GM19193 (cell line): ENCODE data around the gene EML5.

ENCODE experiments used
- POLR2A ChIP-seq: IDR thresholded peaks from 4 replicates; pipeline ENCODE4 v1.6.1; 2011; ENCODE audit not compliant: insufficient read depth, insufficient read length; ENCODE audit errors: extremely low read depth

The EML5 gene

DNA sequence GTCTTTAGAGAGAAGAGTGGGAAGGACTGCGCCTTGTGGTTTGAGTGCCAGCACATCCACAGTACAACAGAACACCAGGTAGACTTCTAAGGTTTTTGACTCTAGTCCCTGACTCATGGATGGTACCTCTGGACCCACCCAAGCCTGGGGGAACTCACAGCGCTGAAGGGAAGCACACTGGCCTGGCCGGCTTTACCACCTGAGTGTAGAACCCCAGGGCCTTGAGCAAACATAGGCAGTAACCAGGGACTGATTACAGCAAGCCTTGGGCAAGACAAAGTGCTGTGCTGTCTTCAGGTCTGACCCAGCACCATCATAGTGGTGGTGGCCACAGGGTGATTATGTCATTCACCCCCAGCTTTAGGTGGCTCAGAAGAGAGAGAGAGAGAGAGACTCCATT is 17.2 kb downstream of the EML5 start:
- TF ChIP-seq POLR2A, result no peak

- no peak for TF ChIP-seq POLR2A
Observed at GRCh38 chr14:88770736-88771135, 22.0 kb downstream of the EML5 start.

DNA sequence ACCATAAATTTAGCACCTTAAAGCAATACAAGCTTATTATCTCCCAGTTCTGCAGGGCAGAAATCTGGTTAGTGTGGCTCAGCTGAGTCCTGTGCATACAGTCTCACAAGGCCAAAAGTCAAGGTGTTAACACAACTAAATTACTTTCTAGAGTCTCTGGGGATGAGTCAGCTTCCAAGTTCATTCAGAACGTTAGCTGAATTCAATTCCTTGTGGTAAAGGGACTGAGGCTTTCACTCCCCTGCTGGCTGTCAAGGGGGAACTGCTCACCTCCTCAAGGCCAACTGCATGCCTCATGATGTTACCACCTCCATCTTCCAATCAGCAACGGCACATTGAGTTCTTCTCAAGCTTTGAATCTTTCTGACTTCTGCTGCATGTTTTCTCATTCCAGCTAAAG is 27.6 kb downstream of the EML5 start:
- TF ChIP-seq POLR2A, result no peak

- no peak for TF ChIP-seq POLR2A
Observed at GRCh38 chr14:88753873-88754272, 38.9 kb downstream of the EML5 start.

GRCh38 chr14:88750945-88751344 is 41.8 kb downstream of the EML5 start:
- TF ChIP-seq POLR2A, result no peak

DNA sequence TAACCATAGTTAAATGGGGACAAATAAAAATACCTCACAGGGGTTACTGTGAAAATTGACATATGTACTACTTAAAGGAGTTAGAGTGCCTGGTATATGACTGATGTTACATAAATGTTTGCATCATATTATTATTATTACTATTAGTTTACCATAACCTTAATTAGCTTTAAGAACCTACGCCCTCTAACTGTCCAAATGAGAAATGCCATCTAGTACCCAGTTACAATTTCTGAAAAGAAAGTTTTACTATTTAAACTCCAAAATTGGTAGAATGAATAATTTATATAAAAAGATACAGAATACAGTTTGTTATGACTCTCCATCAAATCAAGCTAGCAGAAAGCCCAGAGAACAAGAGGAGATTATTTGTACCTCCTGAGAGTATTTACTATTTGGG is 42.3 kb downstream of the EML5 start:
- no peak for TF ChIP-seq POLR2A

DNA sequence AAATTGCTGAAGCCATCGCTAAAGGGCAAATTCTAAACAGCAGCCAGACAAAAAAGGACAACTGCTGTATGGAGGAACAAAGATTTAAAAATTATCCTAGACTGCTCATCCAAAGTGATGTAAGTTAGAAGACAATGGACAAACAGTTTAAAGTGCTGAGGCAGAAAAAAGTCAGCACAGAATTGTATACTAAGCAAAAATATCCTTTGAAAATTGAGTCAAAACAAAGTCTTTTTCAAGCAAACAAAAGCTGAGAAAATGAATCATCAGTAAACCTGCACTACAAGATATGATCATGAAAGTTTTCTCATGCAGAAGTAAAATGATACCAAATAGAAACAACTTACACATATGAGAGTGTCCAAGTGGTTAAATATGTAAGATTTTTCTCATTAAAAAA is 43.6 kb downstream of the EML5 start:
- TF ChIP-seq POLR2A, result no peak

GRCh38 chr14:88748288-88748687 is 44.5 kb downstream of the EML5 start:
- no peak for TF ChIP-seq POLR2A

GRCh38 chr14:88746052-88746451 is 46.7 kb downstream of the EML5 start:
- TF ChIP-seq POLR2A, result no peak

GRCh38 chr14:88737245-88737644 is 55.5 kb downstream of the EML5 start:
- no peak for TF ChIP-seq POLR2A

- TF ChIP-seq POLR2A, result no peak
Observed at GRCh38 chr14:88733121-88733520, 59.6 kb downstream of the EML5 start.

GRCh38 chr14:88729159-88729558 is 63.6 kb downstream of the EML5 start:
- TF ChIP-seq POLR2A, result no peak

DNA sequence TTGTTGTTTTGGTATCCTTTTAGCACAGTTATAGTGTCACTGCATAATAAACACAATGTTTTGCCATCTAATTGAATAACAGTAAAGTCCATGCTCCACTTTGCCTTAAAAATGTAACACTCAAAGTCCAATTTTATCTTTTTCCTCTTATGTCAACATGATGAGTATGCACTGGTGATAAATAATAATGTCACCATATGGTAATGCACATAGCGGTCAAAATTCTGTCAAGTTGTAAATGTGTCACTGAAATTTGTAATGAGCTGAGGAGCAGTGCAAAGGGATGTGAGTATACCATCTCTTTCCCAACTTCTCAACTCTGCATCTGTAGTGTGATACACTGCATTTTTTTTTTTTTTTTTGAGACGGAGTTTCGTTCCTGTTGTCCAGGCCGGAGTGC is 65.7 kb downstream of the EML5 start:
- TF ChIP-seq POLR2A, result no peak

GRCh38 chr14:88710709-88711108 is 82.0 kb downstream of the EML5 start:
- TF ChIP-seq POLR2A, result no peak

DNA sequence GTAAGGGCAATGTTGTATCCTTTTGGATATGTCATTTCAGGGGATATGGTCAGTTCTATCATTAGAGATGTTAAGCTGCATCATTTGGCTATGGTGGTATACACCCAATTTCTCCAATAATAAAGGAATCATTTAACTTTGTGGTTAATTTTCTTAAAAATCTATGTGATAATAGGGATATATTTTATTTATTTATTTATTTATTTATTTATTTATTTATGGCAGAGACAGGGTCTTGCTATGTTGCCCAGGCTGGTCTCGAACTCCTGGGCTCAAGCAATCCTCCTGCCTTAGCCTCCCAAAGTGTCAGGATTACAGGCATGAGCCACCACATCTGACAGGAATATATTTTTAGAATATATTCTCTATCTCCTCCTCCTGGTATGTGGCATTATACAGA is 85.7 kb downstream of the EML5 start:
- no peak for TF ChIP-seq POLR2A

GRCh38 chr14:88706425-88706824 is 86.3 kb downstream of the EML5 start:
- TF ChIP-seq POLR2A, result no peak

- no peak for TF ChIP-seq POLR2A
Observed at GRCh38 chr14:88698651-88699050, 94.1 kb downstream of the EML5 start.
